ENCODE results near the gene HCN3.

GRCh38 chr1:155253208-155253607, 24.1 kb upstream of the HCN3 start:
- TF ChIP-seq POLR2A (IDR thresholded peaks at IDR 0.05; ENCODE audit: low read length): no peak
- no peak for TF ChIP-seq GATA1 (IDR thresholded peaks at IDR 0.05; ENCODE audit: low read depth, low read length)

All from erythroblast (primary cell).